Progenitor cell of endocrine pancreas (in vitro differentiated cells): ENCODE data around the gene SNCAIP. TPM values are rescaled to one million over a fixed set of nuclear protein-coding genes. Genes with fewer than 3 reads are reported as not detected.

ENCODE experiments used
- DNase-seq: peaks from one replicate; pipeline ENCODE4 v3.0.0; 2021; ENCODE audit warnings: low spot score; ENCODE audit not compliant: unreplicated experiment
- H3K27ac Mint-ChIP-seq: 2 replicates; pipeline ENCODE4 v1.8.0; 2021; ENCODE audit warnings: mild to moderate bottlenecking, moderate library complexity, mixed read lengths
- H3K27me3 Mint-ChIP-seq: 2 replicates; pipeline ENCODE4 v1.8.0; 2021; ENCODE audit warnings: mixed read lengths
- H3K36me3 Mint-ChIP-seq: 2 replicates; pipeline ENCODE4 v1.8.0; 2022; ENCODE audit warnings: mixed read lengths; ENCODE audit not compliant: insufficient read depth
- H3K4me1 Mint-ChIP-seq: 2 replicates; pipeline ENCODE4 v1.8.0; 2021; ENCODE audit warnings: low read depth, mixed read lengths
- H3K4me3 Mint-ChIP-seq: 2 replicates; pipeline ENCODE4 v1.8.0; 2021; ENCODE audit warnings: low read depth, mild to moderate bottlenecking, moderate library complexity, mixed read lengths
- H3K9me3 Mint-ChIP-seq: 2 replicates; pipeline ENCODE4 v1.8.0; 2021; ENCODE audit warnings: low read depth, mixed read lengths
- total RNA-seq: library from RNA; stranded (reverse); gene quantifications from 2 replicates; pipeline ENCODE4 v1.2.1, GENCODE V29; 2021
- TF ChIP-seq, protein P1 (sequence below): fragments of 200-600 bp; sonication (generic); IDR thresholded peaks from one replicate; pipeline ENCODE4 v1.5.0; 2021; ENCODE audit warnings: antibody characterized with exemption, mild to moderate bottlenecking; ENCODE audit not compliant: unreplicated experiment

The SNCAIP gene
- total RNA-seq, 1 donor from 2014 or later = 13.7 TPM

DNA sequence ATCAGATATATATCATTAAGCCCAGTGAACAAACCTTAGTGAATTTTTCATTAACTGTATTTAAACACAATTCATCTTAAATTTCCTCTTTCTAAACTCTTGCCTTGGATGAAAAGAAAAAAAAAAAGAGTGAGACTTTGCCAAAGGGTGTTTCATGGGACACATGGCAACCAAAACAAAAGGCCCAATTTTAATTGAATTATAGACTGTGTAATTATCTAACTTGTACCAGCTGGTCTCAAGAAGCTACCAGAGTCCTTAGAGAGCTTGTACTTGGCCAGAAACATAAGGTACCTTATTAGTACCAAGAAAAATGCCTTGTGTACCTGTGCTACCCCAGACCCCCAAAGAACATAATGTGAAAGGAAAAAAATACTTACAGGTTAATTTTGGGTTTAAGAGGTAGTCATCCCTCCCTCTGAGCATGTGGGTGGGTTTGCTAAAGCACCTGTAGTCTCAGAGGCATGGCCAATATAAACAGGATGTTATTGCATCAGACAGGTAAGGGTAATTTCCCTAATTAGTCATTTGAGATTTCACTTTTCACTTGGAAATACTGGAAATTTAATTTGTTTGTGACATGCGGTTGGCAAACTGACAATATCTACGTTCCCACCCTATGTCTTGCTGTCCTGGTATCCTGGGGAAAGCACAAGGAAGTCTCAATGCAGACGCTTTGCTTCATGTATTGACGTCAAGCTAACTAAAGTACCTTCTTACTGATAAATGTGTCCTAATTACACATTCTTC is 90.1 kb downstream of the SNCAIP start:
- Mint-ChIP-seq H3K27me3 (peaks cover 2% of the 10 kb centered on the region), H3K4me3 (no peak overlapping the region), H3K27ac (no peak overlapping the region), H3K4me1 (peaks cover 42% of the 10 kb centered on the region), H3K9me3 (no peaks in the 10 kb centered on the region), H3K36me3 (peaks cover 2% of the 10 kb centered on the region)
- no peak for DNase-seq
- TF ChIP-seq, protein P1, sequence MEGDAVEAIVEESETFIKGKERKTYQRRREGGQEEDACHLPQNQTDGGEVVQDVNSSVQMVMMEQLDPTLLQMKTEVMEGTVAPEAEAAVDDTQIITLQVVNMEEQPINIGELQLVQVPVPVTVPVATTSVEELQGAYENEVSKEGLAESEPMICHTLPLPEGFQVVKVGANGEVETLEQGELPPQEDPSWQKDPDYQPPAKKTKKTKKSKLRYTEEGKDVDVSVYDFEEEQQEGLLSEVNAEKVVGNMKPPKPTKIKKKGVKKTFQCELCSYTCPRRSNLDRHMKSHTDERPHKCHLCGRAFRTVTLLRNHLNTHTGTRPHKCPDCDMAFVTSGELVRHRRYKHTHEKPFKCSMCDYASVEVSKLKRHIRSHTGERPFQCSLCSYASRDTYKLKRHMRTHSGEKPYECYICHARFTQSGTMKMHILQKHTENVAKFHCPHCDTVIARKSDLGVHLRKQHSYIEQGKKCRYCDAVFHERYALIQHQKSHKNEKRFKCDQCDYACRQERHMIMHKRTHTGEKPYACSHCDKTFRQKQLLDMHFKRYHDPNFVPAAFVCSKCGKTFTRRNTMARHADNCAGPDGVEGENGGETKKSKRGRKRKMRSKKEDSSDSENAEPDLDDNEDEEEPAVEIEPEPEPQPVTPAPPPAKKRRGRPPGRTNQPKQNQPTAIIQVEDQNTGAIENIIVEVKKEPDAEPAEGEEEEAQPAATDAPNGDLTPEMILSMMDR = no peak

- DNase-seq = no peak
- H3K9me3 Mint-ChIP-seq = no peaks in the 10 kb centered on the region
- no peak overlapping the region for H3K27ac Mint-ChIP-seq
- no peak overlapping the region for H3K4me3 Mint-ChIP-seq
- H3K4me1 Mint-ChIP-seq = peaks cover 49% of the 10 kb centered on the region
- peaks cover 3% of the 10 kb centered on the region for H3K27me3 Mint-ChIP-seq
- no peaks in the 10 kb centered on the region for H3K36me3 Mint-ChIP-seq
- TF ChIP-seq, protein P1 = no peak
Measured at GRCh38 chr5:122402955-122403685, 91.1 kb downstream of the SNCAIP start.

DNA sequence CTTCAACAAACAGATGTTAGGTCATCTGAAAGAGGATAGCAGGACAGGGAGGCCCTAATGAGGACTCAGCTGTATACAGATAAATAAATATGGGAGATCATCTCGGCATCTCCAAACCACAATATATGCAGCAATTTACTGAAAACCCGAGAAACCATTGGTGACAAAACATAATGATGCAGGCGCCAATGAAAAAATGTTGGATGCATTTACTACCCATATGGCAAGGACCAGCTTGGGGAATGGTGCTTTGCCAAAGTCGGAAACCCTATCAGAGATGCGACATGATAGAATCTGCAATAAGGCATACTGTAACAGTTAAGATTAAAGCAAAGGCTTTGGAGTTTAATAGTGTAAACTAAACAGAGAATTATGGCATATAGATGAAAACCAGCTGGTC is 92.0 kb downstream of the SNCAIP start:
- no peak overlapping the region for H3K4me3 Mint-ChIP-seq
- peaks cover 3% of the 10 kb centered on the region for H3K27me3 Mint-ChIP-seq
- TF ChIP-seq, protein P1 = no peak
- no peaks in the 10 kb centered on the region for H3K36me3 Mint-ChIP-seq
- H3K27ac Mint-ChIP-seq = no peak overlapping the region
- no peaks in the 10 kb centered on the region for H3K9me3 Mint-ChIP-seq
- no peak for DNase-seq
- H3K4me1 Mint-ChIP-seq = peaks cover 49% of the 10 kb centered on the region

DNA sequence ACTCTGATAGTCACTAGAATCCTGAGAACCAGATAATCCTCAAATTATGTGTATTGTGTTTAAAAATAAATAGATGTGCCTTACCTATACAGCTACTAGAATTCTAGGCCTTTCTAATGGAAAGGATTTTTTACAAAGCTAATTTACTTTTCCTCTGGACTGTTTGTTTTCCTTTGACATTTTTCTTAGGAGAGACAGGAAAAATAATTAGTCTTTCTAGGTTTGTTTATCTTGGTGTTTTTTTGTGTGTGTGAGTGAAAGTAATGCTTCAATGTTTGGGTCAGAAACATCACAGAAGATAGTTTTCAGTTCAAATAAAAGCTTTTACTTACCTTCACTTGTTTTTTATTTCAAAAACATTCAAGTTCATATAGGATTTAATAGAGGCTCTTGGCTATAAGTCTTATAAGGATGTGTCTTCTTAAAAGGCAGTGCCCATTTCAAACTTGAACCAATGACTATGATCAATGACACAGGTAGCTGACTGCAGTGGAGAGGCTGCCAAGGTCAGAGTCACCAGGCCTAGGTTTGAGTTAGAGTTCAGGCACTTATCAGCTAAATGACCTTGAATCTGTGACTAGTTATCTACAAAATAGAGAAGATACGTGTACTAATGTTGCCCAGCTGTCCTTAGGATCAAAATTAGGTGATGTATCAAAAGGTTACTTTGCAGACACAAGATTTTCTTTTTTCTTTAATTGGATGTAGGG is 92.8 kb downstream of the SNCAIP start:
- TF ChIP-seq, protein P1 = no peak
- Mint-ChIP-seq H3K27ac (peak overlapping the region; percentile 46), H3K4me3 (no peak overlapping the region), H3K4me1 (peaks cover 49% of the 10 kb centered on the region), H3K9me3 (no peaks in the 10 kb centered on the region), H3K36me3 (no peaks in the 10 kb centered on the region), H3K27me3 (peaks cover 3% of the 10 kb centered on the region)
- DNase-seq = no peak

GRCh38 chr5:122405751-122406150 is 93.7 kb downstream of the SNCAIP start:
- TF ChIP-seq, protein P1 = no peak
- H3K27me3 Mint-ChIP-seq = peaks cover 3% of the 10 kb centered on the region

More at GRCh38 chr5:122405751-122406150, 93.7 kb downstream of the SNCAIP start:
- Mint-ChIP-seq H3K9me3 (no peaks in the 10 kb centered on the region), H3K36me3 (no peaks in the 10 kb centered on the region), H3K4me1 (peaks cover 49% of the 10 kb centered on the region), H3K4me3 (no peak overlapping the region), H3K27ac (no peak overlapping the region)
- DNase-seq = no peak
